ENCODE measurements around the gene ESR1. TPM values are rescaled to one million over a fixed set of nuclear protein-coding genes. Genes with fewer than 3 reads are reported as not detected.
"Not testable (repeated sequence)": the region's sequence is repeated elsewhere in the genome, so short reads cannot be mapped to it uniquely, and the experiment has no call there.

ESR1 gene
- polyA plus RNA-seq, 4 donors, result 0.66 to 1.9 (median 1.1) TPM

- no peak for DNase-seq (ENCODE audit: low read depth in 4 of 4, low spot score in 3 of 4)
Measured at GRCh38 chr6:151811081-151811480, 3.6 kb downstream of the ESR1 start.

- no peak for DNase-seq (ENCODE audit: low read depth in 4 of 4, low spot score in 3 of 4)
Measured at GRCh38 chr6:151813858-151814257, 6.4 kb downstream of the ESR1 start.

- DNase-seq (ENCODE audit: low read depth in 4 of 4, low spot score in 3 of 4), result no peak
Measured at GRCh38 chr6:151814614-151815013, 7.1 kb downstream of the ESR1 start.

GRCh38 chr6:151822252-151823111 is 15.0 kb downstream of the ESR1 start:
- no peak for DNase-seq (ENCODE audit: low read depth in 4 of 4, low spot score in 3 of 4)

- no peak for DNase-seq (ENCODE audit: low read depth in 4 of 4, low spot score in 3 of 4)
Measured at GRCh38 chr6:151826517-151827142, 19.1 kb downstream of the ESR1 start.

- DNase-seq (ENCODE audit: low read depth in 4 of 4, low spot score in 3 of 4), result no peak
Measured at GRCh38 chr6:151832710-151833109, 25.2 kb downstream of the ESR1 start.

- no peak for DNase-seq (ENCODE audit: low read depth in 4 of 4, low spot score in 3 of 4)
Measured at GRCh38 chr6:151835396-151835795, 27.9 kb downstream of the ESR1 start.

GRCh38 chr6:151837223-151837622 is 29.7 kb downstream of the ESR1 start:
- no peak for DNase-seq (ENCODE audit: low read depth in 4 of 4, low spot score in 3 of 4)

- no peak for DNase-seq (ENCODE audit: low read depth in 4 of 4, low spot score in 3 of 4)
Measured at GRCh38 chr6:151842816-151843215, 35.3 kb downstream of the ESR1 start.

GRCh38 chr6:151847064-151847463 is 39.6 kb downstream of the ESR1 start:
- DNase-seq (ENCODE audit: low read depth in 4 of 4, low spot score in 3 of 4), result peak; percentile 10 to 36 (median 30)

GRCh38 chr6:151850479-151851003 is 43.1 kb downstream of the ESR1 start:
- DNase-seq (ENCODE audit: low read depth in 4 of 4, low spot score in 3 of 4), result no peak

GRCh38 chr6:151858294-151858693 is 50.8 kb downstream of the ESR1 start:
- DNase-seq (ENCODE audit: low read depth in 4 of 4, low spot score in 3 of 4), result no peak

- no peak for DNase-seq (ENCODE audit: low read depth in 4 of 4, low spot score in 3 of 4)
Measured at GRCh38 chr6:151862461-151862860, 55.0 kb downstream of the ESR1 start.

GRCh38 chr6:151867361-151867869 is 59.9 kb downstream of the ESR1 start:
- DNase-seq (ENCODE audit: low read depth in 4 of 4, low spot score in 3 of 4), result not testable (repeated sequence)

- no peak for DNase-seq (ENCODE audit: low read depth in 4 of 4, low spot score in 3 of 4)
Measured at GRCh38 chr6:151869345-151869744, 61.9 kb downstream of the ESR1 start.

GRCh38 chr6:151869787-151870186 is 62.3 kb downstream of the ESR1 start:
- no peak for DNase-seq (ENCODE audit: low read depth in 4 of 4, low spot score in 3 of 4)

- no peak for DNase-seq (ENCODE audit: low read depth in 4 of 4, low spot score in 3 of 4)
Measured at GRCh38 chr6:151870375-151870774, 62.9 kb downstream of the ESR1 start.

- no peak for DNase-seq (ENCODE audit: low read depth in 4 of 4, low spot score in 3 of 4)
Measured at GRCh38 chr6:151875524-151875923, 68.0 kb downstream of the ESR1 start.

- no peak for DNase-seq (ENCODE audit: low read depth in 4 of 4, low spot score in 3 of 4)
Measured at GRCh38 chr6:151876122-151876521, 68.6 kb downstream of the ESR1 start.

GRCh38 chr6:151877458-151877857 is 70.0 kb downstream of the ESR1 start:
- DNase-seq (ENCODE audit: low read depth in 4 of 4, low spot score in 3 of 4), result no peak

- no peak for DNase-seq (ENCODE audit: low read depth in 4 of 4, low spot score in 3 of 4)
Measured at GRCh38 chr6:151881231-151881630, 73.7 kb downstream of the ESR1 start.

- DNase-seq (ENCODE audit: low read depth in 4 of 4, low spot score in 3 of 4), result no peak
Measured at GRCh38 chr6:151882206-151882605, 74.7 kb downstream of the ESR1 start.
